Activated CD8-positive, alpha-beta memory T cell treated with anti-CD3 and anti-CD28 coated beads, Interleukin-2, amount 10 ng/mL, durations not matched to agents 7 days and 5 days (primary cell): ENCODE measurements around the gene KCNQ2. TPM values are rescaled to one million over a fixed set of nuclear protein-coding genes. Genes with fewer than 3 reads are reported as not detected.

Source experiments
- ATAC-seq: fragments of 150-1000 bp; cut with Tn5 transposase; one replicate; pipeline ENCODE4 v1.10.0; 2021; ENCODE audit warnings: moderate library complexity
- CTCF ChIA-PET: fragments of 350-600 bp; sonication (Branson Sonifier 250); formaldehyde crosslinking; loops from one replicate; lab custom pipeline; 2021; ENCODE audit warnings: antibody characterized with exemption; lab: Charles Lee
- DNase-seq: peaks from one replicate; pipeline ENCODE4 v3.0.0-alpha.2; 2020
- H3K27ac Mint-ChIP-seq: one replicate; pipeline ENCODE4 v1.8.0; 2021; ENCODE audit warnings: mild to moderate bottlenecking, mixed read lengths
- H3K27me3 Mint-ChIP-seq: one replicate; pipeline ENCODE4 v1.8.0; 2021; ENCODE audit warnings: mixed read lengths
- H3K36me3 Mint-ChIP-seq: one replicate; pipeline ENCODE4 v1.8.0; 2021; ENCODE audit warnings: mild to moderate bottlenecking, mixed read lengths
- H3K4me1 Mint-ChIP-seq: one replicate; pipeline ENCODE4 v1.8.0; 2021; ENCODE audit warnings: mixed read lengths
- H3K4me3 Mint-ChIP-seq: one replicate; pipeline ENCODE4 v1.8.0; 2021; ENCODE audit warnings: mild to moderate bottlenecking, moderate library complexity, mixed read lengths
- H3K9me3 Mint-ChIP-seq: one replicate; pipeline ENCODE4 v1.8.0; 2022; ENCODE audit warnings: low read depth, mixed read lengths
- total RNA-seq, 2 experiments: library from RNA; stranded (reverse); gene quantifications; one replicate each; pipeline ENCODE4 v1.2.3, GENCODE V29; 2021

The KCNQ2 gene
- total RNA-seq, 2 experiments from 2014 or later: 0.05 TPM; not detected in 1

- ATAC-seq (peak; percentile 45), DNase-seq (no peak)
- Mint-ChIP-seq H3K4me3 (no peak overlapping the region), H3K4me1 (no peaks in the 10 kb centered on the region), H3K36me3 (no peaks in the 10 kb centered on the region), H3K27ac (no peak overlapping the region), H3K9me3 (no peaks in the 10 kb centered on the region), H3K27me3 (peaks cover 22% of the 10 kb centered on the region)
- CTCF ChIA-PET: interaction anchor here (1.7 kb wide), 1 partner anchor 138 kb away, joined by 5 read pairs; no protein-coding TSS in a partner anchor
Observed at GRCh38 chr20:63361519-63362435, 110.7 kb downstream of the KCNQ2 start.

GRCh38 chr20:63360850-63361518 is 111.5 kb downstream of the KCNQ2 start, which contains the start of gene CHRNA4:
TSS of gene CHRNA4 (minus strand) at chr20:63361349. CDS start at chr20:63361165, 184 bp downstream.
- no peak for DNase-seq
- H3K36me3 Mint-ChIP-seq: no peaks in the 10 kb centered on the region
- no peaks in the 10 kb centered on the region for H3K9me3 Mint-ChIP-seq
- ATAC-seq: peak; percentile 11
- H3K27me3 Mint-ChIP-seq: peaks cover 22% of the 10 kb centered on the region
- H3K4me3 Mint-ChIP-seq: no peak within 1 kb of the TSS
- no peak within 1 kb of the TSS for H3K27ac Mint-ChIP-seq
- CTCF ChIA-PET: interaction anchor here (1.7 kb wide), 1 partner anchor 137 kb away, joined by 5 read pairs; no protein-coding TSS in a partner anchor
- H3K4me1 Mint-ChIP-seq: no peaks in the 10 kb centered on the region

GRCh38 chr20:63359937-63360849 is 112.3 kb downstream of the KCNQ2 start:
- ATAC-seq (no peak), DNase-seq (no peak)
- Mint-ChIP-seq H3K4me1 (no peaks in the 10 kb centered on the region), H3K36me3 (no peaks in the 10 kb centered on the region), H3K4me3 (no peak overlapping the region), H3K27ac (no peak overlapping the region), H3K27me3 (peaks cover 22% of the 10 kb centered on the region), H3K9me3 (no peaks in the 10 kb centered on the region)
- CTCF ChIA-PET: interaction anchor here (1.7 kb wide), 1 partner anchor 137 kb away, joined by 5 read pairs; no protein-coding TSS in a partner anchor

GRCh38 chr20:63359164-63359934 is 113.1 kb downstream of the KCNQ2 start:
- Mint-ChIP-seq H3K4me1 (no peaks in the 10 kb centered on the region), H3K27me3 (peaks cover 22% of the 10 kb centered on the region), H3K4me3 (no peak overlapping the region), H3K9me3 (no peaks in the 10 kb centered on the region), H3K36me3 (no peaks in the 10 kb centered on the region), H3K27ac (no peak overlapping the region)
- DNase-seq: no peak
- ATAC-seq: no peak
- CTCF ChIA-PET: no interaction called here

GRCh38 chr20:63357921-63358905 is 114.2 kb downstream of the KCNQ2 start:
- Mint-ChIP-seq H3K4me3 (no peak overlapping the region), H3K27me3 (peaks cover 22% of the 10 kb centered on the region), H3K9me3 (no peaks in the 10 kb centered on the region), H3K36me3 (no peaks in the 10 kb centered on the region), H3K27ac (no peak overlapping the region), H3K4me1 (no peaks in the 10 kb centered on the region)
- ATAC-seq: no peak
- CTCF ChIA-PET: no interaction called here
- DNase-seq: no peak

GRCh38 chr20:63356931-63357879 is 115.2 kb downstream of the KCNQ2 start:
- CTCF ChIA-PET: no interaction called here
- peak overlapping the region; percentile 2 for H3K27ac Mint-ChIP-seq
- no peak overlapping the region for H3K4me3 Mint-ChIP-seq
- H3K9me3 Mint-ChIP-seq: no peaks in the 10 kb centered on the region
- no peak for DNase-seq
- no peak for ATAC-seq
- no peaks in the 10 kb centered on the region for H3K36me3 Mint-ChIP-seq
- no peaks in the 10 kb centered on the region for H3K4me1 Mint-ChIP-seq
- H3K27me3 Mint-ChIP-seq: peaks cover 14% of the 10 kb centered on the region

- H3K27me3 Mint-ChIP-seq: peaks cover 11% of the 10 kb centered on the region
- CTCF ChIA-PET: no interaction called here
- no peaks in the 10 kb centered on the region for H3K4me1 Mint-ChIP-seq
- ATAC-seq: no peak
- no peaks in the 10 kb centered on the region for H3K9me3 Mint-ChIP-seq
- no peak overlapping the region for H3K4me3 Mint-ChIP-seq
- no peak for DNase-seq
- H3K27ac Mint-ChIP-seq: no peak overlapping the region
- no peaks in the 10 kb centered on the region for H3K36me3 Mint-ChIP-seq
Observed at GRCh38 chr20:63356511-63356910, 115.9 kb downstream of the KCNQ2 start.

- Mint-ChIP-seq H3K36me3 (no peaks in the 10 kb centered on the region), H3K9me3 (no peaks in the 10 kb centered on the region), H3K27ac (no peak overlapping the region), H3K4me1 (no peaks in the 10 kb centered on the region), H3K27me3 (peaks cover 11% of the 10 kb centered on the region), H3K4me3 (no peak overlapping the region)
- no peak for DNase-seq
- CTCF ChIA-PET: no interaction called here
- ATAC-seq: no peak
Observed at GRCh38 chr20:63355781-63356295, 116.6 kb downstream of the KCNQ2 start.

GRCh38 chr20:63354636-63355350 is 117.7 kb downstream of the KCNQ2 start:
- H3K27me3 Mint-ChIP-seq: peaks cover 5% of the 10 kb centered on the region
- ATAC-seq (no peak), DNase-seq (no peak)
- no peak overlapping the region for H3K4me3 Mint-ChIP-seq
- no peak overlapping the region for H3K27ac Mint-ChIP-seq
- CTCF ChIA-PET: no interaction called here
- H3K4me1 Mint-ChIP-seq: no peaks in the 10 kb centered on the region
- peaks cover 6% of the 10 kb centered on the region for H3K9me3 Mint-ChIP-seq
- H3K36me3 Mint-ChIP-seq: peaks cover 3% of the 10 kb centered on the region

GRCh38 chr20:63352811-63353221 is 119.6 kb downstream of the KCNQ2 start:
- Mint-ChIP-seq H3K4me1 (no peaks in the 10 kb centered on the region), H3K36me3 (peaks cover 3% of the 10 kb centered on the region), H3K27me3 (no peaks in the 10 kb centered on the region), H3K4me3 (no peak overlapping the region), H3K27ac (no peak overlapping the region), H3K9me3 (peaks cover 6% of the 10 kb centered on the region)
- DNase-seq: no peak
- ATAC-seq: no peak
- CTCF ChIA-PET: no interaction called here
